OCI-LY7 (cell line): Measurements from ENCODE around the gene ZNF599. TPM values are rescaled to one million over a fixed set of nuclear protein-coding genes. Genes with fewer than 3 reads are reported as not detected.

Experiments
- BruUV-seq: library from RNA; stranded (reverse); fragments of 400-500 nt; replicated peaks from 2 replicates; lab custom pipeline; 2021; lab: Mats Ljungman, UMichigan
- CTCF ChIA-PET: fragments of 300-600 bp; sonication (Branson Sonifier 250); formaldehyde crosslinking; loops from one replicate; lab custom pipeline; 2022; ENCODE audit warnings: antibody characterized with exemption; ENCODE audit not compliant: unreplicated experiment; lab: Charles Lee
- POLR2A ChIA-PET: fragments of 300-600 bp; sonication (Branson Sonifier 250); formaldehyde crosslinking; loops from one replicate; lab custom pipeline; 2022; ENCODE audit warnings: antibody characterized with exemption; lab: Charles Lee
- DNase-seq: peaks from one replicate; pipeline ENCODE4 v3.0.0-alpha.2; 2015; ENCODE audit warnings: low spot score
- H2AFZ ChIP-seq: fragments of 200-600 bp; sonication (generic), shearing (Covaris generic); 2 replicates; pipeline ENCODE4 v1.6.1; 2014; ENCODE audit warnings: mild to moderate bottlenecking, antibody characterized with exemption, low read length, moderate library complexity
- H3K27ac ChIP-seq: fragments of 200-600 bp; sonication (generic); 2 replicates; pipeline ENCODE4 v1.5.1; 2014; ENCODE audit warnings: mixed run types, low read depth, mild to moderate bottlenecking, moderate library complexity, low read length, inconsistent platforms; ENCODE audit not compliant: poor library complexity, severe bottlenecking
- H3K36me3 ChIP-seq: fragments of 200-600 bp; sonication (generic); 2 replicates; pipeline ENCODE4 v1.6.1; 2014; ENCODE audit warnings: mild to moderate bottlenecking, antibody characterized with exemption, low read length, moderate library complexity, mixed read lengths; ENCODE audit not compliant: insufficient read depth
- H3K4me1 ChIP-seq: fragments of 200-600 bp; sonication (generic); 2 replicates; pipeline ENCODE4 v1.5.1; 2014; ENCODE audit warnings: mild to moderate bottlenecking, low read length; ENCODE audit not compliant: insufficient read depth, poor library complexity, severe bottlenecking
- H3K4me2 ChIP-seq: fragments of 200-600 bp; sonication (generic); 2 replicates; pipeline ENCODE4 v1.6.1; 2014; ENCODE audit warnings: mild to moderate bottlenecking, low read length
- H3K4me3 ChIP-seq: fragments of 200-600 bp; sonication (generic); 2 replicates; pipeline ENCODE4 v1.5.1; 2014; ENCODE audit warnings: mild to moderate bottlenecking, low read depth, low read length; ENCODE audit not compliant: poor library complexity, severe bottlenecking
- H3K79me2 ChIP-seq: fragments of 200-600 bp; sonication (generic); 2 replicates; pipeline ENCODE4 v1.6.1; 2016; ENCODE audit warnings: low read depth, mild to moderate bottlenecking, low read length, moderate library complexity, mixed read lengths; ENCODE audit not compliant: insufficient read depth
- H3K9me2 ChIP-seq: fragments of 200-600 bp; sonication (generic); 2 replicates; pipeline ENCODE4 v1.6.1; 2016; ENCODE audit warnings: mild to moderate bottlenecking, low read length, mixed read lengths; ENCODE audit not compliant: insufficient read depth
- H3K9me3 ChIP-seq: fragments of 200-600 bp; sonication (generic); 2 replicates; pipeline ENCODE4 v1.6.1; 2014; ENCODE audit warnings: mild to moderate bottlenecking, mixed run types, low read length, mixed read lengths
- H4K20me1 ChIP-seq: fragments of 200-600 bp; sonication (generic); 2 replicates; pipeline ENCODE4 v1.6.1; 2014; ENCODE audit warnings: mild to moderate bottlenecking, antibody characterized with exemption, low read length, moderate library complexity, mixed read lengths; ENCODE audit not compliant: insufficient read depth
- EZH2phosphoT487 ChIP-seq: fragments of 200-600 bp; sonication (generic); IDR thresholded peaks from 2 replicates; pipeline ENCODE4 v1.6.1; 2018; ENCODE audit warnings: low read depth, borderline replicate concordance, mild to moderate bottlenecking, mixed run types, antibody characterized with exemption, low read length, moderate library complexity, mixed read lengths
- intact Hi-C: fragments of 100-400 bp; cut with micrococcal nuclease; formaldehyde crosslinking; loops from one replicate; pipeline ENCODE4 v1.10.0; 2022; ENCODE audit not compliant: unreplicated experiment
- total RNA-seq, 2 experiments: library from RNA; depleted of rRNA in 1 of 2; stranded (reverse); fragments of >200 nt in 1 of 2; shearing (Covaris generic) in 1 of 2; gene quantifications; 2 replicates each; pipeline ENCODE4 v1.2.3, GENCODE V29; 2014 to 2022
- TF ChIP-seq, protein P1 (sequence below): fragments of 200-600 bp; sonication (generic); conservative IDR thresholded peaks from 2 replicates; pipeline ENCODE4 v1.5.1; 2014; ENCODE audit warnings: mild to moderate bottlenecking, antibody characterized with exemption, low read length, moderate library complexity, mixed read lengths

ZNF599 gene
- total RNA-seq, 2 experiments from 2014 or later = 3.0 to 3.3 TPM

DNA sequence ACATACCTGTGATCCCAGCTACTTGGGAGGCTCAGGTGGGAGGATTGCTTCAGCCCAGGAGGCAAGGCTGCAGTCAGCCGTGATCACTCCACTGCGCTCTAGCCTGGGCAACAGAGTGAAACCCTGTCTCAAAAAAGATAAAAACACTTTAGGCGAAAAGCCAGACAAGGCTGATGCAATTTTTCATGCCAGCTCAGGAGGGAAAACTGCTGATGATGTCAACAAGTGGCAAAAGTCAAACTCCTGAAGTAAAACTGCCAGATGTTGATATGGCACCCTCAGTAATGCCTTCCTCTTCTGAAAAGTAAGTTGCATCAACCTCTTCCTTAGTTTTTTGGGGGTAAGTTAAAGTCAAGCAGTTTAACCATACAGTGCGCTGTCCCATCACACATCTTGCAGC is 15.6 kb downstream of the ZNF599 start:
- no peak overlapping the region for H2AFZ ChIP-seq
- TF ChIP-seq, protein P1, sequence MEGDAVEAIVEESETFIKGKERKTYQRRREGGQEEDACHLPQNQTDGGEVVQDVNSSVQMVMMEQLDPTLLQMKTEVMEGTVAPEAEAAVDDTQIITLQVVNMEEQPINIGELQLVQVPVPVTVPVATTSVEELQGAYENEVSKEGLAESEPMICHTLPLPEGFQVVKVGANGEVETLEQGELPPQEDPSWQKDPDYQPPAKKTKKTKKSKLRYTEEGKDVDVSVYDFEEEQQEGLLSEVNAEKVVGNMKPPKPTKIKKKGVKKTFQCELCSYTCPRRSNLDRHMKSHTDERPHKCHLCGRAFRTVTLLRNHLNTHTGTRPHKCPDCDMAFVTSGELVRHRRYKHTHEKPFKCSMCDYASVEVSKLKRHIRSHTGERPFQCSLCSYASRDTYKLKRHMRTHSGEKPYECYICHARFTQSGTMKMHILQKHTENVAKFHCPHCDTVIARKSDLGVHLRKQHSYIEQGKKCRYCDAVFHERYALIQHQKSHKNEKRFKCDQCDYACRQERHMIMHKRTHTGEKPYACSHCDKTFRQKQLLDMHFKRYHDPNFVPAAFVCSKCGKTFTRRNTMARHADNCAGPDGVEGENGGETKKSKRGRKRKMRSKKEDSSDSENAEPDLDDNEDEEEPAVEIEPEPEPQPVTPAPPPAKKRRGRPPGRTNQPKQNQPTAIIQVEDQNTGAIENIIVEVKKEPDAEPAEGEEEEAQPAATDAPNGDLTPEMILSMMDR = no peak
- no peak for TF ChIP-seq EZH2phosphoT487
- no peak overlapping the region for H3K4me2 ChIP-seq
- no peaks in the 10 kb centered on the region for H3K9me2 ChIP-seq
- H3K4me3 ChIP-seq = no peak overlapping the region
- no peaks in the 10 kb centered on the region for H3K36me3 ChIP-seq
- H3K27ac ChIP-seq = no peak overlapping the region
- POLR2A ChIA-PET = no interaction called here
- DNase-seq = no peak
- no peaks in the 10 kb centered on the region for H3K4me1 ChIP-seq
- CTCF ChIA-PET = no interaction called here
- BruUV-seq = no TSS peak
- H3K79me2 ChIP-seq = no peaks in the 10 kb centered on the region
- intact Hi-C loops = no loop called here
- no peaks in the 10 kb centered on the region for H4K20me1 ChIP-seq
- H3K9me3 ChIP-seq = peaks cover 33% of the 10 kb centered on the region; the same call in 1 of the 2 replicates

DNA sequence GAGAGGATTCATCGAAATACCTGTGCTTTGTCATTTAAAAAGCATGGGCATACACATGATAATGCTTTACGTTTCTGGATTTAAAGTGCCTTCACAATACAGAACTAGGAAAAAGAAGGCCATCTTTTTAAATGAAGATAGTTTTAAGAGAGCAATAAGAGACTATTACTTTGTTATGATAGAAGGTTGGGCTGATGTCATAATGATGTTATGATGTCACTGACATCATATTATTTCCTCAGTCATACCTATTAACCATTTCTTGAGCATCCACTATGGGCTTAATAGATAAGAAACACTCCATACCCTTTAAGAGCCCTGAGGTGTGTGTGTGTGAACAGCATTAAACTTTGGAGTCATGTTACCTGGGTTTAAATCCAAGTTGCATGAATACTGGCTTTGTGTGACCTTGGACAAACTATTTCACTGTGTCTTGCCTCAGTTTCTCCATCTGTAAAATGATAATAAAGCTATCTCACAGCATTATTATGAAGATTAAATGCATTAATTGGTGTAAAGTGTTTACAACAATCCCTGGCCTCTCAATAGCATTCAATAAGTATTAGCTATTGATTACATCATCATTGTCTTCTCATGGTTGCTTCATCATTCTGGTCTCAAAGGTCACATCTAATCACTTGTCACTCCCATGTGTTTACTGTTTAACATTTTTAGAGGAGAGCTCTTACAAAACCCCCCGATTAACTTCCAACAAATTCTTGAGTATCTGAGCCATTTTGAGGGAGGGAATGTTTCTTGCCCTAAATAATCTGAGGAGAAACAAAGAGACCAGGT is 27.9 kb downstream of the ZNF599 start:
- POLR2A ChIA-PET = interaction anchor here (0.6 to 1.4 kb wide), 4 partner anchors 10 to 1573 kb away, joined by 3 to 4 read pairs (median 3); no protein-coding TSS in a partner anchor
- CTCF ChIA-PET = no interaction called here
- TF ChIP-seq, protein P1 = no peak
- no peak for TF ChIP-seq EZH2phosphoT487
- H3K36me3 ChIP-seq = peaks cover 9% of the 10 kb centered on the region
- intact Hi-C loops = no loop called here
- no peak overlapping the region for H3K4me3 ChIP-seq
- H3K79me2 ChIP-seq = no peaks in the 10 kb centered on the region
- H2AFZ ChIP-seq = no peak overlapping the region
- H3K4me1 ChIP-seq = no peaks in the 10 kb centered on the region
- H4K20me1 ChIP-seq = no peaks in the 10 kb centered on the region
- H3K9me3 ChIP-seq = no peaks in the 10 kb centered on the region
- no peak overlapping the region for H3K4me2 ChIP-seq
- no TSS peak for BruUV-seq
- H3K27ac ChIP-seq = no peak overlapping the region
- H3K9me2 ChIP-seq = no peaks in the 10 kb centered on the region
- no peak for DNase-seq

DNA sequence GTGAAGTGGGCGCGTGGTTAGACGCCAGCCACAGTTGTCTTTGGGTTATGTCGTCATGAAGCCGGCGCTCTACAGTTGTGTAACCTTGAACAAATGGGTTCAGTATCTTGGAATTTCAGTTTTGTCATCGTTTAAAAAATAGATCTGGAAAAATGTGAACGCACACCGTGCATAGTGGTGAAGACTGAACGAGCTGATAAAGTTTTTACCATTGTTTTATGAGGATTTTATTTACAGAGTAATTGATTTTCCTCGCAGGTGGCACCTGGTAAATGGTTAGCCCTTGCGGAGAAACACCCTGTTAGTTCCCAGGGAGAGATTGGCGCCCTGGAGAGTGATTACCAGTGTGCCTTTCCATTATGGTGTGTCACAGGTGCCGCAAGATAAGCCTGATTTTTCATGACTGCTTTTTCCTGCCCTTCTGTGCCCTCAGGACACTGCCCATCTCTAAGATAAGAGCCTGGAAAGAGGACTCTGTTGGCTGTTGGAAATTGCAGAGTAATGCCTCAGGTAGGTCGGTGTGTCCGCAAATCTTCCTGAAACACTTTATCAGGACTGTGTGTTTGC is 38.4 kb downstream of the ZNF599 start:
- ChIA-PET CTCF (no interaction called here), POLR2A (interaction anchor here (0.6 to 0.9 kb wide), 2 partner anchors 11 to 16 kb away, joined by 3 to 5 read pairs; no protein-coding TSS in a partner anchor)
- no peaks in the 10 kb centered on the region for H3K9me3 ChIP-seq
- H3K27ac ChIP-seq = peak overlapping the region; percentile 62
- DNase-seq = peak; percentile 65
- TF ChIP-seq EZH2phosphoT487 = no peak
- TF ChIP-seq, protein P1 = no peak
- H3K4me2 ChIP-seq = peak overlapping the region; percentile 85
- no peaks in the 10 kb centered on the region for H3K79me2 ChIP-seq
- TSS peak; percentile 74 for BruUV-seq
- no peaks in the 10 kb centered on the region for H4K20me1 ChIP-seq
- intact Hi-C loops = no loop called here
- H3K36me3 ChIP-seq = peaks cover 11% of the 10 kb centered on the region
- H3K4me1 ChIP-seq = peaks cover 17% of the 10 kb centered on the region
- H2AFZ ChIP-seq = peak overlapping the region; percentile 99
- peak overlapping the region; percentile 77 for H3K4me3 ChIP-seq
- H3K9me2 ChIP-seq = no peaks in the 10 kb centered on the region
